Epidermal melanocyte (primary cell): Measurements from ENCODE around the gene ERICH2.
"Not testable (repeated sequence)": the region's sequence is repeated elsewhere in the genome, so short reads cannot be mapped to it uniquely, and the experiment has no call there.

Experiments used
- DNase-seq: peaks from one replicate; pipeline ENCODE4 v3.0.0; 2011; ENCODE audit warnings: low spot score; ENCODE audit not compliant: insufficient read length

The ERICH2 gene

GRCh38 chr2:170770008-170770605, at the start of gene ERICH2:
ERICH2 (plus strand) TSS chr2:170770378; CDS start chr2:170770682, 304 bp downstream.
- peak; percentile 32 for DNase-seq

- DNase-seq: no peak
These were observed 48.5 kb upstream of the ERICH2 start for GRCh38 chr2:170721678-170722077.

- no peak for DNase-seq
These were observed 47.9 kb upstream of the ERICH2 start for GRCh38 chr2:170722301-170722700.

- no peak for DNase-seq
These were observed 46.7 kb upstream of the ERICH2 start for GRCh38 chr2:170723446-170723958.

GRCh38 chr2:170733798-170734600, 36.2 kb upstream of the ERICH2 start:
- DNase-seq: no peak

GRCh38 chr2:170734601-170735000, 35.6 kb upstream of the ERICH2 start:
- not testable (repeated sequence) for DNase-seq

GRCh38 chr2:170736628-170737027, 33.5 kb upstream of the ERICH2 start:
- no peak for DNase-seq

- DNase-seq: no peak
These were observed 32.8 kb upstream of the ERICH2 start for GRCh38 chr2:170737406-170737805.

- no peak for DNase-seq
These were observed 32.4 kb upstream of the ERICH2 start for GRCh38 chr2:170737821-170738220.

GRCh38 chr2:170739048-170739447, 31.1 kb upstream of the ERICH2 start:
- DNase-seq: no peak

- no peak for DNase-seq
These were observed 30.6 kb upstream of the ERICH2 start for GRCh38 chr2:170739507-170740046.

- no peak for DNase-seq
These were observed 29.5 kb upstream of the ERICH2 start for GRCh38 chr2:170740660-170741059.

GRCh38 chr2:170742000-170742399, 28.2 kb upstream of the ERICH2 start:
- DNase-seq: no peak

GRCh38 chr2:170742896-170743529, 27.2 kb upstream of the ERICH2 start:
- DNase-seq: no peak

GRCh38 chr2:170743530-170744239, 26.5 kb upstream of the ERICH2 start:
- no peak for DNase-seq

- DNase-seq: no peak
These were observed 25.8 kb upstream of the ERICH2 start for GRCh38 chr2:170744248-170745002.

GRCh38 chr2:170745305-170745704, 24.9 kb upstream of the ERICH2 start:
- DNase-seq: no peak

- DNase-seq: no peak
These were observed 22.3 kb upstream of the ERICH2 start for GRCh38 chr2:170747921-170748320.

GRCh38 chr2:170751555-170751954, 18.6 kb upstream of the ERICH2 start:
- DNase-seq: not testable (repeated sequence)

GRCh38 chr2:170761572-170761971, 8.6 kb upstream of the ERICH2 start:
- DNase-seq: no peak

GRCh38 chr2:170762760-170763159, 7.4 kb upstream of the ERICH2 start:
- no peak for DNase-seq
